Endothelial cell of umbilical vein (primary cell): Measurements from ENCODE around the gene IKZF3. TPM values are rescaled to one million over a fixed set of nuclear protein-coding genes. Genes with fewer than 3 reads are reported as not detected.

Experiments
- BruUV-seq: library from RNA; stranded (reverse); fragments of 400-500 nt; replicated peaks from 2 replicates; lab custom pipeline; 2021; lab: Mats Ljungman, UMichigan
- CTCF ChIA-PET: fragments of 300-600, 350-600 bp; sonication (Branson Sonifier 250); formaldehyde crosslinking; loops from one replicate; lab custom pipeline; 2021; ENCODE audit warnings: antibody characterized with exemption, inconsistent platforms; lab: Charles Lee
- POLR2A ChIA-PET: fragments of 300-600, 350-600 bp; sonication (Branson Sonifier 250); formaldehyde crosslinking; loops from one replicate; lab custom pipeline; 2021; ENCODE audit warnings: antibody characterized with exemption, inconsistent platforms; lab: Charles Lee
- DNase-seq: peaks from one replicate; pipeline ENCODE4 v3.0.0-alpha.2; 2011; ENCODE audit warnings: low read depth, low spot score
- FAIRE-seq: peaks from 2 replicates; lab custom pipeline; 2011; peaks lifted over from hg19 to GRCh38; lab: Jason Lieb, UNC
- H2AFZ ChIP-seq: 2 replicates; pipeline ENCODE4 v1.6.0; 2012; ENCODE audit warnings: low read depth, low read length, control low read depth, inconsistent platforms
- H3K27ac ChIP-seq: 2 replicates; pipeline ENCODE4 v1.5.1; 2011; ENCODE audit warnings: low read depth, mild to moderate bottlenecking, control low read depth, low read length, moderate library complexity; ENCODE audit not compliant: insufficient read depth
- H3K27me3 ChIP-seq, 2 experiments: 2 replicates each; pipeline versions ENCODE4 v1.6.0 to v1.6.1; 2011; ENCODE audit warnings: low read length in 2 of 2, mixed read lengths in 1 of 2; ENCODE audit not compliant: control insufficient read depth in 2 of 2, insufficient read depth in 2 of 2
- H3K36me3 ChIP-seq, 2 experiments: 2 replicates in 1 of 2; 3 replicates in 1 of 2; pipeline ENCODE4 v1.5.1; 2011; ENCODE audit warnings: low read length in 2 of 2, mild to moderate bottlenecking in 1 of 2, moderate library complexity in 1 of 2; ENCODE audit not compliant: control insufficient read depth in 2 of 2, insufficient read depth in 2 of 2; ENCODE audit errors: extremely low read depth in 1 of 2
- H3K4me1 ChIP-seq: 3 replicates; pipeline ENCODE4 v1.5.1; 2011; ENCODE audit warnings: mild to moderate bottlenecking, low read length; ENCODE audit not compliant: control insufficient read depth, insufficient read depth; ENCODE audit errors: extremely low read depth
- H3K4me2 ChIP-seq: 2 replicates; pipeline ENCODE4 v1.6.1; 2011; ENCODE audit warnings: low read length, control low read depth, mixed read lengths; ENCODE audit not compliant: insufficient read depth
- H3K4me3 ChIP-seq, 3 experiments: fragments of 200-600 bp in 1 of 3; sonication (generic), shearing (Covaris generic) in 1 of 3; replicated peaks in 1 of 3; 2 replicates each; pipeline ENCODE4 v1.5.1; 2011 to 2016; ENCODE audit warnings: control low read depth in 3 of 3, low read length in 3 of 3, mild to moderate bottlenecking in 2 of 3, inconsistent platforms in 1 of 3, low read depth in 1 of 3, moderate library complexity in 1 of 3; ENCODE audit not compliant: insufficient read depth in 1 of 3
- H3K79me2 ChIP-seq: 2 replicates; pipeline ENCODE4 v1.6.0; 2012; ENCODE audit warnings: low read length, inconsistent platforms; ENCODE audit not compliant: control insufficient read depth, insufficient read depth
- H3K9ac ChIP-seq: replicated peaks from 2 replicates; pipeline ENCODE3; 2011; ENCODE audit warnings: low read length, control low read depth; ENCODE audit not compliant: insufficient read depth; ENCODE audit errors: extremely low read depth
- H3K9me1 ChIP-seq: replicated peaks from 3 replicates; pipeline ENCODE4 v1.6.0; 2011; ENCODE audit warnings: mild to moderate bottlenecking, low read length; ENCODE audit not compliant: control insufficient read depth, insufficient read depth; ENCODE audit errors: extremely low read depth
- H3K9me3 ChIP-seq: replicated peaks from 2 replicates; pipeline ENCODE4 v1.5.1; 2012; ENCODE audit warnings: low read length, inconsistent platforms; ENCODE audit not compliant: control insufficient read depth, insufficient read depth
- H4K20me1 ChIP-seq: replicated peaks from 2 replicates; pipeline ENCODE3; 2011; ENCODE audit warnings: mild to moderate bottlenecking, low read length; ENCODE audit not compliant: control insufficient read depth, insufficient read depth; ENCODE audit errors: extremely low read depth
- CTCF ChIP-seq, 2 donors: IDR thresholded peaks; 1 replicate in 1 of 2; 2 replicates in 1 of 2; pipeline ENCODE4 v1.5.1; 2011; ENCODE audit warnings: low read length in 2 of 2, mild to moderate bottlenecking in 2 of 2, moderate library complexity in 2 of 2, control low read depth in 1 of 2, inconsistent platforms in 1 of 2, low read depth in 1 of 2; ENCODE audit not compliant: insufficient read depth in 1 of 2; ENCODE audit errors: extremely low read depth in 1 of 2
- EZH2 ChIP-seq: IDR thresholded peaks from 2 replicates; pipeline ENCODE4 v1.6.1; 2012; ENCODE audit warnings: borderline replicate concordance, low read depth, mild to moderate bottlenecking, moderate library complexity, low read length, inconsistent platforms; ENCODE audit not compliant: severe bottlenecking
- FOS ChIP-seq: IDR thresholded peaks from 2 replicates; pipeline ENCODE4 v1.6.1; 2011; ENCODE audit warnings: mild to moderate bottlenecking, low read length, moderate library complexity, borderline replicate concordance; ENCODE audit not compliant: insufficient read depth
- GATA2 ChIP-seq: IDR thresholded peaks from 2 replicates; pipeline ENCODE4 v1.7.0; 2011; ENCODE audit warnings: low read depth, mild to moderate bottlenecking, moderate library complexity, mixed read lengths, low read length; ENCODE audit not compliant: insufficient read length, insufficient read depth
- JUN ChIP-seq: IDR thresholded peaks from 2 replicates; pipeline ENCODE4 v1.6.1; 2011; ENCODE audit warnings: borderline replicate concordance, low read depth; ENCODE audit not compliant: insufficient read length, insufficient read depth
- MYC ChIP-seq: IDR thresholded peaks from one replicate; pipeline ENCODE4 v1.6.1; 2011; ENCODE audit warnings: mild to moderate bottlenecking, low read depth, low read length
- POLR2A ChIP-seq: IDR thresholded peaks from 2 replicates; pipeline ENCODE4 v1.6.1; 2012; ENCODE audit warnings: low read depth, mild to moderate bottlenecking, control low read depth, low read length
- POLR2AphosphoS5 ChIP-seq: IDR thresholded peaks from 2 replicates; pipeline ENCODE4 v1.6.1; 2012; ENCODE audit warnings: low read depth, mild to moderate bottlenecking, control low read depth, low read length, moderate library complexity; ENCODE audit not compliant: insufficient read depth
- dilution Hi-C: fragments of 300-500 bp; cut with MboI; formaldehyde crosslinking; loops from one replicate; pipeline ENCODE4 v1.15.0; 2019; ENCODE audit warnings: low sequenced_read_pairs; ENCODE audit not compliant: extremely low pct_ligation_motif_present
- intact Hi-C: fragments of 100-400 bp; cut with micrococcal nuclease; formaldehyde crosslinking; loops from one replicate; pipeline ENCODE4 v1.10.0; 2022
- polyA plus RNA-seq, 4 experiments: library from polyadenylated mRNA; depleted of rRNA in 3 of 4; stranded (reverse) in 3 of 4; unstranded in 1 of 4; fragments of >200 nt; gene quantifications; 2 replicates each; pipeline versions ENCODE4 v1.2.1 to v1.2.3, GENCODE V29; 2011 to 2012; ENCODE audit warnings: missing spikeins in 1 of 4
- total RNA-seq: library from RNA; stranded (reverse); gene quantifications from 2 replicates; pipeline ENCODE4 v1.2.3, GENCODE V29; 2021
- TF ChIP-seq, protein P1 (sequence below): IDR thresholded peaks from 2 replicates; pipeline ENCODE4 v1.6.1; 2011; ENCODE audit not compliant: insufficient read depth, insufficient read length

The IKZF3 gene
- total and polyA plus RNA-seq, 2 donors (not counting 3 experiments of a cell fraction or from before 2014, with no cell fraction given), result not detected

- H3K36me3 ChIP-seq, result no peaks in the 10 kb centered on the region
- BruUV-seq, result no TSS peak
- dilution Hi-C loops (no loop called here), intact Hi-C loops (no loop called here)
- H3K9ac ChIP-seq, result no peak overlapping the region
- H3K79me2 ChIP-seq, result no peaks in the 10 kb centered on the region
- FAIRE-seq, result no peak
- H3K4me2 ChIP-seq, result no peak overlapping the region
- no peak for DNase-seq
- ChIA-PET POLR2A (no interaction called here), CTCF (no interaction called here)
- H2AFZ ChIP-seq, result no peak overlapping the region
- H4K20me1 ChIP-seq, result no peaks in the 10 kb centered on the region
- no peaks in the 10 kb centered on the region for H3K9me1 ChIP-seq
- H3K27ac ChIP-seq, result no peak overlapping the region
- H3K4me1 ChIP-seq, result peaks cover 12% of the 10 kb centered on the region
- no peak overlapping the region for H3K4me3 ChIP-seq
- H3K9me3 ChIP-seq, result no peaks in the 10 kb centered on the region
- TF ChIP-seq, protein P1, sequence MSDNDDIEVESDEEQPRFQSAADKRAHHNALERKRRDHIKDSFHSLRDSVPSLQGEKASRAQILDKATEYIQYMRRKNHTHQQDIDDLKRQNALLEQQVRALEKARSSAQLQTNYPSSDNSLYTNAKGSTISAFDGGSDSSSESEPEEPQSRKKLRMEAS, result no peak
- no peak for TF ChIP-seq GATA2
- no peak for TF ChIP-seq EZH2
- TF ChIP-seq FOS, result no peak
- no peak for TF ChIP-seq POLR2A
- TF ChIP-seq JUN, result no peak
- no peak for TF ChIP-seq POLR2AphosphoS5
- TF ChIP-seq MYC, result no peak
- TF ChIP-seq CTCF (IDR thresholded peaks at IDR 0.05; ENCODE audit: extremely low read depth in 1 of 2, insufficient read depth in 1 of 2, low read depth in 1 of 2, low read length in 2 of 2), result no peak
- peaks cover 18 to 21% of the 10 kb centered on the region in 2 experiments for H3K27me3 ChIP-seq
Observed at GRCh38 chr17:39737206-39737759, 126.8 kb downstream of the IKZF3 start.
